H9 (cell line): Measurements from ENCODE around the gene CPA4. TPM values are rescaled to one million over a fixed set of nuclear protein-coding genes. Genes with fewer than 3 reads are reported as not detected.

Experiments
- DNase-seq: peaks from one replicate; pipeline ENCODE4 v3.0.0-alpha.2; 2017
- H2AFZ ChIP-seq: one replicate; pipeline ENCODE4 v1.6.1; 2013; ENCODE audit warnings: mild to moderate bottlenecking, low read length, control low read depth, moderate library complexity
- H2AK5ac ChIP-seq: 2 replicates; pipeline ENCODE4 v1.6.1; 2013; ENCODE audit warnings: low read length, control low read depth, mixed read lengths; ENCODE audit not compliant: insufficient read length
- H2BK120ac ChIP-seq: one replicate; pipeline ENCODE4 v1.6.1; 2013; ENCODE audit warnings: low read depth, mild to moderate bottlenecking, low read length, control low read depth, inconsistent platforms; ENCODE audit not compliant: poor library complexity, severe bottlenecking
- H2BK12ac ChIP-seq: 2 replicates; pipeline ENCODE4 v1.6.1; 2013; ENCODE audit warnings: low read length, control low read depth, mixed read lengths, low read depth; ENCODE audit not compliant: insufficient read length
- H2BK15ac ChIP-seq: 2 replicates; pipeline ENCODE4 v1.6.1; 2013; ENCODE audit warnings: low read depth, low read length, control low read depth
- H2BK20ac ChIP-seq: one replicate; pipeline ENCODE4 v1.6.1; 2013; ENCODE audit warnings: low read depth, mild to moderate bottlenecking, low read length, control low read depth, inconsistent platforms; ENCODE audit not compliant: poor library complexity, severe bottlenecking
- H2BK5ac ChIP-seq: 2 replicates; pipeline ENCODE4 v1.6.1; 2013; ENCODE audit warnings: low read length, control low read depth, mixed read lengths; ENCODE audit not compliant: insufficient read length
- H3K14ac ChIP-seq: 2 replicates; pipeline ENCODE4 v1.6.1; 2013; ENCODE audit warnings: low read length, control low read depth; ENCODE audit not compliant: insufficient read depth
- H3K18ac ChIP-seq: 2 replicates; pipeline ENCODE4 v1.6.1; 2013; ENCODE audit warnings: low read depth, mild to moderate bottlenecking, mixed read lengths, low read length, control low read depth; ENCODE audit not compliant: insufficient read length
- H3K23ac ChIP-seq: 2 replicates; pipeline ENCODE4 v1.6.1; 2013; ENCODE audit warnings: low read length, control low read depth, mixed read lengths, low read depth; ENCODE audit not compliant: insufficient read length
- H3K23me2 ChIP-seq: 2 replicates; pipeline ENCODE4 v1.6.1; 2013; ENCODE audit warnings: low read depth, mild to moderate bottlenecking, mixed read lengths, low read length, control low read depth; ENCODE audit not compliant: insufficient read length, poor library complexity, severe bottlenecking
- H3K27ac ChIP-seq: 2 replicates; pipeline ENCODE4 v1.5.1; 2013; ENCODE audit warnings: low read length, control low read depth, mixed read lengths, low read depth; ENCODE audit not compliant: insufficient read length
- H3K27me3 ChIP-seq: 2 replicates; pipeline ENCODE4 v1.6.1; 2013; ENCODE audit warnings: low read length, control low read depth, inconsistent platforms; ENCODE audit not compliant: insufficient read depth
- H3K4ac ChIP-seq: 2 replicates; pipeline ENCODE4 v1.6.1; 2013; ENCODE audit warnings: low read depth, mild to moderate bottlenecking, control low read depth, inconsistent platforms, low read length, moderate library complexity
- H3K4me1 ChIP-seq: 2 replicates; pipeline ENCODE4 v1.6.1; 2013; ENCODE audit warnings: low read length, control low read depth, inconsistent platforms; ENCODE audit not compliant: insufficient read depth
- H3K4me2 ChIP-seq: 2 replicates; pipeline ENCODE4 v1.6.1; 2013; ENCODE audit warnings: low read length, control low read depth, mixed read lengths; ENCODE audit not compliant: insufficient read length, insufficient read depth
- H3K56ac ChIP-seq: 2 replicates; pipeline ENCODE4 v1.6.1; 2013; ENCODE audit warnings: low read depth, mild to moderate bottlenecking, mixed read lengths, low read length, control low read depth; ENCODE audit not compliant: insufficient read length
- H3K79me1 ChIP-seq: 2 replicates; pipeline ENCODE4 v1.6.1; 2013; ENCODE audit warnings: low read depth, mild to moderate bottlenecking, moderate library complexity, low read length, control low read depth, inconsistent platforms; ENCODE audit not compliant: insufficient read depth, poor library complexity, severe bottlenecking
- H3K79me2 ChIP-seq: 2 replicates; pipeline ENCODE4 v1.6.1; 2013; ENCODE audit warnings: low read length, control low read depth, inconsistent platforms; ENCODE audit not compliant: insufficient read depth
- H3K9ac ChIP-seq: 2 replicates; pipeline ENCODE4 v1.6.1; 2013; ENCODE audit warnings: low read length, control low read depth, mixed read lengths; ENCODE audit not compliant: insufficient read length; ENCODE audit errors: extremely low read depth
- H3K9me3 ChIP-seq: one replicate; pipeline ENCODE4 v1.6.1; 2013; ENCODE audit warnings: low read depth, low read length, inconsistent platforms; ENCODE audit not compliant: control insufficient read depth
- H3T11ph ChIP-seq: one replicate; pipeline ENCODE4 v1.6.1; 2013; ENCODE audit warnings: mild to moderate bottlenecking, low read length, control low read depth, inconsistent platforms
- H4K20me1 ChIP-seq: one replicate; pipeline ENCODE4 v1.6.1; 2013; ENCODE audit not compliant: control insufficient read depth, insufficient read length, insufficient read depth
- H4K5ac ChIP-seq: 2 replicates; pipeline ENCODE4 v1.6.1; 2013; ENCODE audit warnings: low read depth, mild to moderate bottlenecking, mixed read lengths, low read length, control low read depth; ENCODE audit not compliant: insufficient read length
- H4K8ac ChIP-seq: replicated peaks from 2 replicates; pipeline ENCODE4 v1.6.1; 2013; ENCODE audit warnings: low read length, control low read depth, mixed read lengths, low read depth; ENCODE audit not compliant: insufficient read length
- H4K91ac ChIP-seq: 2 replicates; pipeline ENCODE4 v1.6.1; 2013; ENCODE audit warnings: low read depth, mild to moderate bottlenecking, moderate library complexity, mixed read lengths, low read length, control low read depth; ENCODE audit not compliant: insufficient read length
- H3K27ac Mint-ChIP-seq, 3 experiments: 2 replicates in 2 of 3; 3 replicates in 1 of 3; pipeline ENCODE4 v1.8.0; 2020 to 2021; ENCODE audit warnings: mixed read lengths in 3 of 3, mild to moderate bottlenecking in 1 of 3, moderate library complexity in 1 of 3
- H3K27me3 Mint-ChIP-seq: 2 replicates; pipeline ENCODE4 v1.8.0; 2021; ENCODE audit warnings: low read depth, mild to moderate bottlenecking, moderate library complexity, mixed read lengths
- H3K36me3 Mint-ChIP-seq, 3 experiments: 2 replicates in 2 of 3; 3 replicates in 1 of 3; pipeline ENCODE4 v1.8.0; 2020 to 2021; ENCODE audit warnings: low read depth in 3 of 3, mixed read lengths in 3 of 3; ENCODE audit not compliant: insufficient read depth in 1 of 3
- H3K4me1 Mint-ChIP-seq, 2 experiments: 2 replicates each; pipeline ENCODE4 v1.8.0; 2020; ENCODE audit warnings: mixed read lengths in 2 of 2
- H3K4me3 Mint-ChIP-seq, 2 experiments: 2 replicates in 1 of 2; 3 replicates in 1 of 2; pipeline ENCODE4 v1.8.0; 2020 to 2021; ENCODE audit warnings: mild to moderate bottlenecking in 2 of 2, mixed read lengths in 2 of 2, moderate library complexity in 1 of 2
- H3K9me3 Mint-ChIP-seq, 2 experiments: 2 replicates in 1 of 2; 3 replicates in 1 of 2; pipeline ENCODE4 v1.8.0; 2020; ENCODE audit warnings: mild to moderate bottlenecking in 2 of 2, mixed read lengths in 2 of 2, moderate library complexity in 1 of 2
- CTCF ChIP-seq: fragments of 200-600 bp; sonication (generic); conservative IDR thresholded peaks from 3 replicates; pipeline ENCODE4 v1.8.0; 2021; ENCODE audit warnings: antibody characterized with exemption, mild to moderate bottlenecking
- WGBS: extraction: QIAGEN DNeasy Blood & Tissue Kit; methylation state at CpG from one replicate; pipeline ENCODE4 v1.1.7; 2013; ENCODE audit warnings: missing lambda C conversion rate, low lambda C conversion rate, mixed read lengths; ENCODE audit not compliant: insufficient read length; ENCODE audit errors: extremely low coverage; 5-methylcytosine and 5-hydroxymethylcytosine counted together
- total RNA-seq: library from RNA; stranded (reverse); gene quantifications from 2 replicates; pipeline ENCODE4 v1.2.1, GENCODE V29; 2021

The CPA4 gene
- total RNA-seq, 1 experiment from 2014 or later: not detected

GRCh38 chr7:130334274-130334673, 41.3 kb downstream of the CPA4 start:
- H3K27ac ChIP-seq: no peak overlapping the region
- H4K20me1 ChIP-seq: no peaks in the 10 kb centered on the region
- H3K4ac ChIP-seq: no peak overlapping the region
- no CpG with 5 or more reads among the region's 6 CpGs for WGBS
- Mint-ChIP-seq H3K27me3 (no peaks in the 10 kb centered on the region), H3K4me3 (no peak overlapping the region), H3K36me3 (no peaks in the 10 kb centered on the region), H3K27ac (no peak overlapping the region), H3K4me1 (peaks cover 16 to 21% of the 10 kb centered on the region in 2 experiments), H3K9me3 (no peaks in the 10 kb centered on the region)
- no peak overlapping the region for H2AFZ ChIP-seq
- peaks cover 6% of the 10 kb centered on the region; the same call in 1 of the 2 replicates for H3K4me1 ChIP-seq
- no peak overlapping the region for H2BK5ac ChIP-seq
- H4K8ac ChIP-seq: no peak overlapping the region
- H2BK20ac ChIP-seq: no peak overlapping the region
- no peaks in the 10 kb centered on the region for H3K9me3 ChIP-seq
- DNase-seq: no peak
- H4K5ac ChIP-seq: no peak overlapping the region
- no peaks in the 10 kb centered on the region for H3K79me1 ChIP-seq
- H2BK12ac ChIP-seq: no peak overlapping the region
- no peak overlapping the region for H3K4me2 ChIP-seq
- H3K14ac ChIP-seq: no peak overlapping the region
- no peak overlapping the region for H3K56ac ChIP-seq
- H3K23me2 ChIP-seq: no peaks in the 10 kb centered on the region
- no peak overlapping the region for H2BK15ac ChIP-seq
- no peak overlapping the region for H4K91ac ChIP-seq
- no peak overlapping the region for H3K9ac ChIP-seq
- no peak overlapping the region for H2BK120ac ChIP-seq
- H3T11ph ChIP-seq: no peak overlapping the region
- TF ChIP-seq CTCF: no peak
- H3K18ac ChIP-seq: no peak overlapping the region
- H2AK5ac ChIP-seq: no peak overlapping the region
- H3K27me3 ChIP-seq: no peaks in the 10 kb centered on the region
- H3K79me2 ChIP-seq: no peaks in the 10 kb centered on the region
- no peak overlapping the region for H3K23ac ChIP-seq
